Prostate gland (tissue), 2 donors: ENCODE data around the gene PASK. TPM values are rescaled to one million over a fixed set of nuclear protein-coding genes. Genes with fewer than 3 reads are reported as not detected.

Source experiments
- DNase-seq: peaks from one replicate; pipeline ENCODE4 v3.0.0-alpha.2; 2019; ENCODE audit warnings: low spot score
- H3K27ac ChIP-seq, 2 donors: fragments of 200-600 bp; sonication (generic); 2 replicates each; pipeline ENCODE4 v1.5.1; 2017 to 2019
- H3K27me3 ChIP-seq: fragments of 200-600 bp; sonication (generic); replicated peaks from 2 replicates; pipeline ENCODE4 v1.5.1; 2019; ENCODE audit not compliant: insufficient read depth
- H3K36me3 ChIP-seq, 2 donors: fragments of 200-600 bp; sonication (generic); 1 replicate in 1 of 2; 2 replicates in 1 of 2; pipeline versions ENCODE4 v1.5.1 to v1.8.1; 2017 to 2019
- H3K4me1 ChIP-seq: fragments of 200-600 bp; sonication (generic); replicated peaks from 2 replicates; pipeline ENCODE4 v1.5.1; 2019
- H3K4me3 ChIP-seq, 2 donors: fragments of 200-600 bp; sonication (generic); 2 replicates each; pipeline ENCODE4 v1.5.1; 2017 to 2019
- H3K9me3 ChIP-seq: fragments of 200-600 bp; sonication (generic); 2 replicates; pipeline ENCODE4 v1.5.1; 2017
- CTCF ChIP-seq, 4 experiments: fragments of 200-600 bp in 2 of 4; fragments of 450-650 bp in 2 of 4; sonication (generic) in 2 of 4; IDR thresholded peaks; 1 replicate in 3 of 4; 2 replicates in 1 of 4; pipeline ENCODE4 v1.5.1; 2016 to 2019; ENCODE audit warnings: antibody characterized with exemption in 4 of 4, mild to moderate bottlenecking in 2 of 4, moderate library complexity in 2 of 4
- POLR2A ChIP-seq: fragments of 450-650 bp; IDR thresholded peaks from one replicate; pipeline ENCODE4 v1.6.1; 2016; ENCODE audit warnings: antibody characterized with exemption, mild to moderate bottlenecking
- POLR2AphosphoS5 ChIP-seq: sonication (generic); formaldehyde crosslinking; IDR thresholded peaks from one replicate; pipeline ENCODE4 v1.6.1; 2017; ENCODE audit warnings: antibody characterized with exemption
- WGBS: methylation state at CpG from one replicate; pipeline ENCODE4 v1.1.5; 2018; 5-methylcytosine and 5-hydroxymethylcytosine counted together
- intact Hi-C: fragments of 100-400 bp; cut with DNase I; formaldehyde crosslinking; loops from one replicate; pipeline ENCODE4 v1.14.2; 2022
- total RNA-seq, 2 donors: library from RNA; depleted of rRNA; stranded (reverse); fragments of >200 nt; gene quantifications; one replicate each; pipeline ENCODE4 v1.1.0, GENCODE V29; 2016

The PASK gene
- total RNA-seq, 2 donors from 2014 or later = 49.2 to 200 TPM

- Histone ChIP-seq H3K36me3 (no peaks in the 10 kb centered on the region), H3K27me3 (no peaks in the 10 kb centered on the region)
Observed at GRCh38 chr2:241068136-241068941, 80.9 kb downstream of the PASK start.

GRCh38 chr2:241067501-241068135, 81.7 kb downstream of the PASK start:
- H3K4me1 ChIP-seq = peaks cover 9% of the 10 kb centered on the region
- no peaks in the 10 kb centered on the region for H3K9me3 ChIP-seq
- WGBS = 92% methylated on average over 19 of the region's 21 CpGs
- no peak overlapping the region for H3K4me3 ChIP-seq
- no peaks in the 10 kb centered on the region for H3K36me3 ChIP-seq
- H3K27me3 ChIP-seq = no peaks in the 10 kb centered on the region
- TF ChIP-seq POLR2A (no peak), CTCF (IDR thresholded peaks at IDR 0.05) (no peak), POLR2AphosphoS5 (no peak)
- no peak for DNase-seq
- no peak overlapping the region for H3K27ac ChIP-seq
- intact Hi-C loops = no loop called here

More at GRCh38 chr2:241068136-241068941, 80.9 kb downstream of the PASK start:
- 91% methylated on average over 25 of the region's 25 CpGs for WGBS
- intact Hi-C loops = no loop called here
- H3K27ac ChIP-seq = no peak overlapping the region
- TF ChIP-seq CTCF (IDR thresholded peaks at IDR 0.05) (no peak), POLR2A (no peak), POLR2AphosphoS5 (no peak)
- H3K4me1 ChIP-seq = peaks cover 1% of the 10 kb centered on the region
- DNase-seq = peak; percentile 3
- no peak overlapping the region for H3K4me3 ChIP-seq
- H3K9me3 ChIP-seq = no peaks in the 10 kb centered on the region

GRCh38 chr2:241066893-241067341, 82.4 kb downstream of the PASK start:
- Histone ChIP-seq H3K27ac (no peak overlapping the region), H3K9me3 (no peaks in the 10 kb centered on the region), H3K27me3 (no peaks in the 10 kb centered on the region), H3K36me3 (no peaks in the 10 kb centered on the region), H3K4me3 (no peak overlapping the region), H3K4me1 (peaks cover 10% of the 10 kb centered on the region)
- intact Hi-C loops = no loop called here
- no peak for TF ChIP-seq CTCF (IDR thresholded peaks at IDR 0.05)
- no peak for TF ChIP-seq POLR2A
- no peak for TF ChIP-seq POLR2AphosphoS5
- 75% methylated on average over 15 of the region's 15 CpGs for WGBS
- no peak for DNase-seq

DNA sequence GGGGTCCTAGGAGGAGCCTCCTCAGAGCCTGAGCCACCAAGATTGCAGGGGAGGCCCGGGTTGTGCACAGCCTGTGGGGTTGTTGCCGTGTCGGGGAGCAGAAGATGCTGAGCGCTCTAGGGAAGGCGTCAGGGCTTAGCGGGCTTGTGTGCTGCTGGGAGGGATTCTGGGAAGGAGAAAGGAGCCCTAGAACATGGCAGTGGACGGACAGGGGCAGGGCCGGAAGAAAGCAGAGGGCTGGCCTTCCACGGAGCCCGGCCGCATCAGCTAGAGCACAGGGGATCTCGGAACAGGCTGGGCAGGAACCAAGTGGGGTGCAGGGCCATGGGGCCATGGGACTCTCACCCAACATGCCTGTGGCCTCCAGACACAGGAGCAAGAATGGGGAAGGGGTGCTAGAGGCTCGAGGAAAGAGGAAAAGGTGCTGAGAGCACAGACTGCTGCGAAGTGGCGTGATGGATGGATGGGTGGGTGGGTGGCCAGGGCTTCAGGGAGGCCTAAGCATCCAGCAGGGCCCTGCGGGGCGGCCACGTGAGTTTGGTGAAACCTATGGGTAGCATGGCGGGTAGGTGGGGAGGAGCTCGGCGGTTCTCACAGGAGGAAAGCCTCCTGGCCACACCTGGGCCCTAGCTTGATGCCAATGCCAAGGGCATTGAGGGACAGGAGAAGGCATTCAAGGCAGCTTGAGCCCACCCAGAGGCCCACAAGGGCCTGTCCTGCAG, 82.9 kb downstream of the PASK start:
- intact Hi-C loops = no loop called here
- H3K9me3 ChIP-seq = no peaks in the 10 kb centered on the region
- H3K27ac ChIP-seq = no peak overlapping the region
- no peak for DNase-seq
- H3K4me3 ChIP-seq = no peak overlapping the region
- H3K4me1 ChIP-seq = peaks cover 10% of the 10 kb centered on the region
- WGBS = 89% methylated on average over 21 of the region's 21 CpGs
- no peak for TF ChIP-seq POLR2A
- no peak for TF ChIP-seq POLR2AphosphoS5
- TF ChIP-seq CTCF (IDR thresholded peaks at IDR 0.05) = no peak
- no peaks in the 10 kb centered on the region for H3K27me3 ChIP-seq
- H3K36me3 ChIP-seq = no peaks in the 10 kb centered on the region
